Urinary bladder (tissue), 4 donors: Measurements from ENCODE around the gene SMIM23. TPM values are rescaled to one million over a fixed set of nuclear protein-coding genes. Genes with fewer than 3 reads are reported as not detected.
"Not testable (repeated sequence)": the region's sequence is repeated elsewhere in the genome, so short reads cannot be mapped to it uniquely, and the experiment has no call there.

Source experiments
- DNase-seq: peaks from one replicate; pipeline ENCODE4 v3.0.0-alpha.2; 2015; ENCODE audit errors: extremely low spot score
- H3K27ac ChIP-seq: one replicate; pipeline ENCODE4 v1.5.1; 2013; ENCODE audit warnings: low read depth, mild to moderate bottlenecking, moderate library complexity
- H3K36me3 ChIP-seq: one replicate; pipeline ENCODE4 v1.6.1; 2013; ENCODE audit warnings: mild to moderate bottlenecking, moderate library complexity; ENCODE audit not compliant: insufficient read depth
- H3K4me1 ChIP-seq: one replicate; pipeline ENCODE4 v1.6.1; 2013; ENCODE audit warnings: mild to moderate bottlenecking, moderate library complexity; ENCODE audit not compliant: insufficient read depth
- H3K4me3 ChIP-seq: one replicate; pipeline ENCODE4 v1.5.1; 2013; ENCODE audit warnings: low read depth, low read length
- WGBS: extraction: QIAGEN DNeasy Blood & Tissue Kit; methylation state at CpG from one replicate; pipeline ENCODE4 v1.1.7; 2013; 5-methylcytosine and 5-hydroxymethylcytosine counted together
- polyA plus RNA-seq: library from polyadenylated mRNA; stranded (reverse); fragments of 200-250 nt; gene quantifications from one replicate; pipeline ENCODE4 v1.2.3, GENCODE V29; 2013
- total RNA-seq: library from RNA; depleted of rRNA; stranded (reverse); fragments of >200 nt; gene quantifications from one replicate; pipeline ENCODE4 v1.2.3, GENCODE V29; 2014
- donor health status: healthy with polysubstance abuse.
- donor health status: healthy.

SMIM23 gene
- total and polyA plus RNA-seq, 2 donors, result not detected

- no peak for DNase-seq
- WGBS, result 69% methylated on average over 4 of the region's 4 CpGs
- H3K27ac ChIP-seq, result no peak overlapping the region
- H3K4me3 ChIP-seq, result no peak overlapping the region
- no peaks in the 10 kb centered on the region for H3K36me3 ChIP-seq
- no peaks in the 10 kb centered on the region for H3K4me1 ChIP-seq
Measured at GRCh38 chr5:171757853-171758535, 27.6 kb upstream of the SMIM23 start.

GRCh38 chr5:171759777-171760176, 25.8 kb upstream of the SMIM23 start:
- WGBS, result 81% methylated on average over 1 of the region's 1 CpG
- no peak overlapping the region for H3K4me3 ChIP-seq
- no peak overlapping the region for H3K27ac ChIP-seq
- no peaks in the 10 kb centered on the region for H3K4me1 ChIP-seq
- H3K36me3 ChIP-seq, result no peaks in the 10 kb centered on the region
- DNase-seq, result no peak

- no peaks in the 10 kb centered on the region for H3K4me1 ChIP-seq
- DNase-seq, result no peak
- 90% methylated on average over 11 of the region's 11 CpGs for WGBS
- H3K27ac ChIP-seq, result no peak overlapping the region
- no peaks in the 10 kb centered on the region for H3K36me3 ChIP-seq
- H3K4me3 ChIP-seq, result no peak overlapping the region
Measured at GRCh38 chr5:171762021-171762608, 23.5 kb upstream of the SMIM23 start.

- WGBS, result 80% methylated on average over 20 of the region's 20 CpGs
- no peaks in the 10 kb centered on the region for H3K4me1 ChIP-seq
- no peak overlapping the region for H3K27ac ChIP-seq
- no peak overlapping the region for H3K4me3 ChIP-seq
- DNase-seq, result no peak
- no peaks in the 10 kb centered on the region for H3K36me3 ChIP-seq
Measured at GRCh38 chr5:171762903-171763302, 22.7 kb upstream of the SMIM23 start.

- Histone ChIP-seq H3K36me3 (no peaks in the 10 kb centered on the region), H3K4me3 (no peak overlapping the region), H3K4me1 (no peaks in the 10 kb centered on the region), H3K27ac (no peak overlapping the region)
- DNase-seq, result no peak
- 91% methylated on average over 8 of the region's 8 CpGs for WGBS
Measured at GRCh38 chr5:171764265-171764664, 21.4 kb upstream of the SMIM23 start.

GRCh38 chr5:171766875-171767274, 18.7 kb upstream of the SMIM23 start:
- H3K4me3 ChIP-seq, result no peak overlapping the region
- DNase-seq, result no peak
- WGBS, result 76% methylated on average over 2 of the region's 2 CpGs
- no peak overlapping the region for H3K27ac ChIP-seq
- H3K4me1 ChIP-seq, result no peaks in the 10 kb centered on the region
- H3K36me3 ChIP-seq, result no peaks in the 10 kb centered on the region

GRCh38 chr5:171770153-171770552, 15.5 kb upstream of the SMIM23 start:
- Histone ChIP-seq H3K4me1 (no peaks in the 10 kb centered on the region), H3K27ac (no peak overlapping the region), H3K4me3 (no peak overlapping the region), H3K36me3 (no peaks in the 10 kb centered on the region)
- no peak for DNase-seq
- 47% methylated on average over 4 of the region's 4 CpGs for WGBS

- no peak for DNase-seq
- no peak overlapping the region for H3K27ac ChIP-seq
- no peaks in the 10 kb centered on the region for H3K36me3 ChIP-seq
- 36% methylated on average over 3 of the region's 3 CpGs for WGBS
- H3K4me3 ChIP-seq, result no peak overlapping the region
- H3K4me1 ChIP-seq, result no peaks in the 10 kb centered on the region
Measured at GRCh38 chr5:171771856-171772255, 13.8 kb upstream of the SMIM23 start.

- H3K4me1 ChIP-seq, result no peaks in the 10 kb centered on the region
- H3K27ac ChIP-seq, result no peak overlapping the region
- no peak overlapping the region for H3K4me3 ChIP-seq
- WGBS, result 86% methylated on average over 8 of the region's 8 CpGs
- no peaks in the 10 kb centered on the region for H3K36me3 ChIP-seq
- no peak for DNase-seq
Measured at GRCh38 chr5:171773106-171773505, 12.5 kb upstream of the SMIM23 start.

- Histone ChIP-seq H3K4me1 (no peaks in the 10 kb centered on the region), H3K4me3 (no peak overlapping the region), H3K27ac (no peak overlapping the region), H3K36me3 (no peaks in the 10 kb centered on the region)
- 94% methylated on average over 9 of the region's 9 CpGs for WGBS
- DNase-seq, result no peak
Measured at GRCh38 chr5:171774418-171774817, 11.2 kb upstream of the SMIM23 start.

- H3K27ac ChIP-seq, result no peak overlapping the region
- H3K4me1 ChIP-seq, result no peaks in the 10 kb centered on the region
- no peak for DNase-seq
- no peaks in the 10 kb centered on the region for H3K36me3 ChIP-seq
- 72% methylated on average over 12 of the region's 12 CpGs for WGBS
- no peak overlapping the region for H3K4me3 ChIP-seq
Measured at GRCh38 chr5:171776213-171776612, 9.4 kb upstream of the SMIM23 start.

- no peak overlapping the region for H3K4me3 ChIP-seq
- DNase-seq, result no peak
- no peaks in the 10 kb centered on the region for H3K36me3 ChIP-seq
- no peaks in the 10 kb centered on the region for H3K4me1 ChIP-seq
- no peak overlapping the region for H3K27ac ChIP-seq
- 69% methylated on average over 19 of the region's 19 CpGs for WGBS
Measured at GRCh38 chr5:171776770-171777759, 8.6 kb upstream of the SMIM23 start.

GRCh38 chr5:171781744-171782143, 3.9 kb upstream of the SMIM23 start:
- not testable (repeated sequence) for H3K4me1 ChIP-seq, DNase-seq, H3K4me3 ChIP-seq, H3K27ac ChIP-seq, H3K36me3 ChIP-seq
- WGBS, result 80% methylated on average over 4 of the region's 4 CpGs
